ENCODE data around the gene SCYGR6.

Gene SCYGR6

GRCh38 chr2:227710986-227711385, 13.6 kb downstream of the SCYGR6 start:
- no peak for DNase-seq

- no peak for DNase-seq
These were observed 17.2 kb downstream of the SCYGR6 start for GRCh38 chr2:227707390-227707789.

GRCh38 chr2:227706859-227707258, 17.7 kb downstream of the SCYGR6 start:
- no peak for DNase-seq

GRCh38 chr2:227703961-227704360, 20.6 kb downstream of the SCYGR6 start:
- no peak for DNase-seq

GRCh38 chr2:227703280-227703732, 21.3 kb downstream of the SCYGR6 start:
- DNase-seq: peak; percentile 29

GRCh38 chr2:227701556-227701955, 23.0 kb downstream of the SCYGR6 start:
- DNase-seq: no peak

GRCh38 chr2:227696990-227697679, 27.4 kb downstream of the SCYGR6 start:
- no peak for DNase-seq

- DNase-seq: no peak
These were observed 37.4 kb downstream of the SCYGR6 start for GRCh38 chr2:227687189-227687588.

- no peak for DNase-seq
These were observed 40.3 kb downstream of the SCYGR6 start for GRCh38 chr2:227684258-227684657.

GRCh38 chr2:227677928-227678327, 46.6 kb downstream of the SCYGR6 start:
- DNase-seq: no peak

- DNase-seq: no peak
These were observed 50.1 kb downstream of the SCYGR6 start for GRCh38 chr2:227674485-227674884.

Data from amniotic stem cell (primary cell).